Vagina (tissue), 2 donors: Measurements from ENCODE around the gene KIAA0825.

Experiments used
- POLR2AphosphoS5 ChIP-seq, 2 donors: sonication (generic); formaldehyde crosslinking; IDR thresholded peaks; one replicate each; pipeline ENCODE4 v1.9.0; 2017; ENCODE audit warnings: antibody characterized with exemption in 2 of 2, mild to moderate bottlenecking in 2 of 2, low read depth in 1 of 2; ENCODE audit not compliant: insufficient read depth in 1 of 2
- TF ChIP-seq, protein P1 (sequence below), 3 experiments: fragments of 450-650 bp in 2 of 3; fragments of 200-600 bp in 1 of 3; sonication (generic) in 1 of 3; IDR thresholded peaks; one replicate each; pipeline ENCODE4 v1.5.1; 2017 to 2019; ENCODE audit warnings: antibody characterized with exemption in 3 of 3, mild to moderate bottlenecking in 2 of 3, moderate library complexity in 2 of 3

DNA sequence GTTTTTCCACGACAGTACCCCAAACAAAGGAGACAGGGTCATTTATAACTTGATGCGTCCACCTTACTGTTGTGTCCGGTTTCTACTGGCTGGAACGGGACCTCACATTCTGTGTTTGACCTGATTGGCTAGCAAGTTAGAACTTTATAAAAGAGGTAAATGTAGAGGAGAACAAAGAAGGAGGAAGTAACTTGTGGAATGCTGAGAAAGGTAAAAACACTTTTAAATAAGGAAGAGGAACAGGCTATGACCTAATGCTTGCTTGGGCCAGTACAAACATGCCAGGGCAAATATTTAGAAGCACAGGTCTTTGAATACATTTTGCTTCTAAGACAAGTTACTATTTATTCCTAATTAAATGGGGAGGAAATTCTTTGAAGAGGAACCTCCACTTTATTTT lies 251.6 kb downstream of the KIAA0825 start:
- TF ChIP-seq, protein P1, sequence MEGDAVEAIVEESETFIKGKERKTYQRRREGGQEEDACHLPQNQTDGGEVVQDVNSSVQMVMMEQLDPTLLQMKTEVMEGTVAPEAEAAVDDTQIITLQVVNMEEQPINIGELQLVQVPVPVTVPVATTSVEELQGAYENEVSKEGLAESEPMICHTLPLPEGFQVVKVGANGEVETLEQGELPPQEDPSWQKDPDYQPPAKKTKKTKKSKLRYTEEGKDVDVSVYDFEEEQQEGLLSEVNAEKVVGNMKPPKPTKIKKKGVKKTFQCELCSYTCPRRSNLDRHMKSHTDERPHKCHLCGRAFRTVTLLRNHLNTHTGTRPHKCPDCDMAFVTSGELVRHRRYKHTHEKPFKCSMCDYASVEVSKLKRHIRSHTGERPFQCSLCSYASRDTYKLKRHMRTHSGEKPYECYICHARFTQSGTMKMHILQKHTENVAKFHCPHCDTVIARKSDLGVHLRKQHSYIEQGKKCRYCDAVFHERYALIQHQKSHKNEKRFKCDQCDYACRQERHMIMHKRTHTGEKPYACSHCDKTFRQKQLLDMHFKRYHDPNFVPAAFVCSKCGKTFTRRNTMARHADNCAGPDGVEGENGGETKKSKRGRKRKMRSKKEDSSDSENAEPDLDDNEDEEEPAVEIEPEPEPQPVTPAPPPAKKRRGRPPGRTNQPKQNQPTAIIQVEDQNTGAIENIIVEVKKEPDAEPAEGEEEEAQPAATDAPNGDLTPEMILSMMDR (IDR thresholded peaks at IDR 0.05), result no peak
- no peak for TF ChIP-seq POLR2AphosphoS5 (IDR thresholded peaks at IDR 0.05; ENCODE audit: insufficient read depth in 1 of 2, low read depth in 1 of 2)
